HL-60 (cell line): ENCODE results near the gene MILR1.
"Not testable (repeated sequence)": the region's sequence is repeated elsewhere in the genome, so short reads cannot be mapped to it uniquely, and the experiment has no call there.

Source experiments
- GABPA ChIP-seq: IDR thresholded peaks from 2 replicates; pipeline ENCODE4 v1.6.1; 2012; ENCODE audit warnings: low read depth
- POLR2AphosphoS5 ChIP-seq: IDR thresholded peaks from 2 replicates; pipeline ENCODE4 v1.6.1; 2012; ENCODE audit warnings: low read depth
- REST ChIP-seq: IDR thresholded peaks from 2 replicates; pipeline ENCODE4 v1.6.1; 2012; ENCODE audit warnings: low read depth; ENCODE audit not compliant: insufficient replicate concordance
- SPI1 ChIP-seq: IDR thresholded peaks from 2 replicates; pipeline ENCODE4 v1.6.1; 2012; ENCODE audit warnings: low read depth, mild to moderate bottlenecking, borderline replicate concordance
- TF ChIP-seq, protein P1 (sequence below): IDR thresholded peaks from one replicate; pipeline ENCODE4 v1.5.1; 2011; ENCODE audit warnings: low read length, control low read depth, inconsistent platforms; ENCODE audit not compliant: insufficient read depth

- TF ChIP-seq, protein P1, sequence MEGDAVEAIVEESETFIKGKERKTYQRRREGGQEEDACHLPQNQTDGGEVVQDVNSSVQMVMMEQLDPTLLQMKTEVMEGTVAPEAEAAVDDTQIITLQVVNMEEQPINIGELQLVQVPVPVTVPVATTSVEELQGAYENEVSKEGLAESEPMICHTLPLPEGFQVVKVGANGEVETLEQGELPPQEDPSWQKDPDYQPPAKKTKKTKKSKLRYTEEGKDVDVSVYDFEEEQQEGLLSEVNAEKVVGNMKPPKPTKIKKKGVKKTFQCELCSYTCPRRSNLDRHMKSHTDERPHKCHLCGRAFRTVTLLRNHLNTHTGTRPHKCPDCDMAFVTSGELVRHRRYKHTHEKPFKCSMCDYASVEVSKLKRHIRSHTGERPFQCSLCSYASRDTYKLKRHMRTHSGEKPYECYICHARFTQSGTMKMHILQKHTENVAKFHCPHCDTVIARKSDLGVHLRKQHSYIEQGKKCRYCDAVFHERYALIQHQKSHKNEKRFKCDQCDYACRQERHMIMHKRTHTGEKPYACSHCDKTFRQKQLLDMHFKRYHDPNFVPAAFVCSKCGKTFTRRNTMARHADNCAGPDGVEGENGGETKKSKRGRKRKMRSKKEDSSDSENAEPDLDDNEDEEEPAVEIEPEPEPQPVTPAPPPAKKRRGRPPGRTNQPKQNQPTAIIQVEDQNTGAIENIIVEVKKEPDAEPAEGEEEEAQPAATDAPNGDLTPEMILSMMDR: not testable (repeated sequence)
- TF ChIP-seq REST, GABPA, POLR2AphosphoS5, SPI1: not testable (repeated sequence)
Observed at GRCh38 chr17:64495300-64495699, 46.4 kb downstream of the MILR1 start.
